ENCODE data around the gene RHOT1.

RHOT1 gene

DNA sequence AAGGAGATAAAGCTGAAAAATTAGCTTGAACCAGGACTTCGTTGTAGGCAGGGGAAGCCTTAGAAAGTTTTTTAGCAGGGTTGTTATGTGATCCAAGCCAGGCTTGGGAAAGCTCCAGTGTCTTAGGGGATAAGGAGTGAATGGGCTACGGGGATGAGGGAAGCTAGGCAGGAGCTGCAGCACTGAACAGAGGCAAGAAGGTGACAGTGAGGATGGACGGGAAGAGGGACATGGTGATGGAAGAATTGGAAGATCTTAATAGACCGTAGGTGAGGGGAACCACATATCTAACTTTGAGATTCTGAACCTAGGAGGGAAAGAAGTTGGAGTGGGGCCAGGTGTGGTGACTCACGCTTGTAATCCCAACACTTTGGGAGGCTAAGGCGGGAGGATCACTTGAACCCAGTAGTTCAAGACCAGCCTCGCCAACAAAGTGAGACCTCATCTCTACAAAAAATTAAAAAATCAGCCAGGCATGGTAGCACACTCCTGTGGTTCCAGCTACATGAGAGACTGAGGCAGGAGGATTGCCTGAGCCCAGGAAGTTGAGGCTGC lies 126.5 kb downstream of the RHOT1 start:
- DNase-seq (ENCODE audit: low spot score) = no peak

DNA sequence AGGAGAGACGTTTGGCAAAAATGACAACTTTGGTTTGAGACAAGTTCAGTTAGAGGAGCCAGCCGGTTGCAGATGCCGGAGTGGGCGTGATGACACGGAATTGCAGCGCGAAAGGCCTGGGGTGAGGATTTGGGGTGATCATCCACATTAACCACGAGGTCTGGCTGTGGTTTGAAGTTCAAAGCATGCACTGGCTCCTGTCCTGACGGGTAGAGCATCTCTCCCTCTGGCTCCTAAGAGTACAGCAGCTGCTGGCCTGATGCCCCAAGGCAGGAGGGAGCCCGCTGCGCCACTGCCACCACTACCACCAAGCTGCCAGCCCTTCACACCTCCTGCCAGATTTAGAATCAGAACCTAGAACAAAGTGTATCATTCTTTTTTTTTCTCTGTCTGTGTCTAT lies 127.1 kb downstream of the RHOT1 start:
- DNase-seq (ENCODE audit: low spot score) = no peak

DNA sequence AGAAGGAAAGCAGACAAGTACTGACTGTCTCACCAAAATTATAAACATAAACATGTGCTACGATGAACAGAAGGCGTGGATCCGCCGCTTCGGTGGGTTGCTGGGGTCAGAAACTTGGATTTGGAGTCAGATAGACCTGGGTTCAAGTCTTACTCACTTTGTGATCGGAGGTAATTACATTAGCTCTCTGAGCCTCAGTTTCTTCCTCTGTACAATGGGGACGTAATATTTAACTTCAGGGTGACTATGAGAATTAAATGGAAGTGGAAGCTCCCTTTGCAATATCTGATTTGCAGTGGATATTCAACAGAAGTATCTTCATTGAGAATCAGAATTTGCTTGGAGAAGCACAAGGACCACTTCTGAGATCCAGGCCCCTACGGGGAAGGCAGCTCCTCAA lies 129.5 kb downstream of the RHOT1 start:
- no peak for DNase-seq (ENCODE audit: low spot score)

- no peak for DNase-seq (ENCODE audit: low spot score)
Measured at GRCh38 chr17:32274101-32274500, 131.8 kb downstream of the RHOT1 start.

DNA sequence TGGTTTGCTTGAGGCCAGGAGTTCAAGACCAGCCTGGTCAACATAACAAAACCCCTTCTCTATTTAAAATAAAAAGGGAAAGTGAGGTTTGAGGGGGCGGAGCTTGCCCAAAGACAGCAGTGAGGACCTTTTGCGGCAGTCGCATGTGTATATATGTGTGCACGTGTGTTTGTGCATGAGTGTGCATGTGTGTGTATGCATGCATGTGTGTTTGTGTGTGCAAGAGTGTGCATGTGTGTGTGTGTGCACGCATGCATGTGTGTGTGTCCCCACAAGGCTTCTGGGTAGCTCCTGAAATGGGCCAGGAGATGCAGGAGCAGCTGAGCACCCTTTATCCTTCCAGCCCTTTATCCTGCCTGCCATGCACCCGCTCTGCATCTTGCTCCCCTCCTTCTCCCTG lies 132.3 kb downstream of the RHOT1 start:
- no peak for DNase-seq (ENCODE audit: low spot score)
